HCT116 (cell line): Measurements from ENCODE around the gene KLF11. TPM values are rescaled to one million over a fixed set of nuclear protein-coding genes. Genes with fewer than 3 reads are reported as not detected.

ENCODE experiments used
- ATAC-seq: fragments of 200-7000 bp; cut with Tn5 transposase; 2 replicates; pipeline ENCODE4 v1.9.1; 2020; ENCODE audit warnings: mild to moderate bottlenecking, moderate library complexity
- BruUV-seq: library from RNA; stranded (reverse); fragments of 400-500 nt; replicated peaks from 2 replicates; lab custom pipeline; 2021; lab: Mats Ljungman, UMichigan
- CTCF ChIA-PET: fragments of 300-600 bp; sonication (Branson Sonifier 250); formaldehyde crosslinking; loops from one replicate; lab custom pipeline; 2021; ENCODE audit warnings: antibody characterized with exemption; lab: Charles Lee
- POLR2A ChIA-PET: fragments of 300-600, 350-600 bp; sonication (Branson Sonifier 250); formaldehyde crosslinking; loops from one replicate; lab custom pipeline; 2021; ENCODE audit warnings: antibody characterized with exemption; lab: Charles Lee
- RAD21 ChIA-PET, 2 experiments: fragments of 300-600 bp; sonication (Branson Sonifier 250); formaldehyde crosslinking; loops; one replicate each; lab custom pipeline; 2023; ENCODE audit warnings: low total read pairs in 2 of 2; ENCODE audit not compliant: uncharacterized antibody in 2 of 2, unreplicated experiment in 2 of 2, low non-redundant PET in 1 of 2; lab: Charles Lee
- DNase-seq: peaks from one replicate; pipeline ENCODE4 v3.0.0-alpha.2; 2010; ENCODE audit warnings: low read depth, low spot score
- H2AFZ ChIP-seq: fragments of 200-600 bp; shearing (Covaris generic), sonication (generic); 2 replicates; pipeline ENCODE4 v1.6.1; 2017; ENCODE audit warnings: low read depth, mixed run types, mixed read lengths, antibody characterized with exemption, low read length; ENCODE audit not compliant: poor library complexity, severe bottlenecking
- H3K27ac ChIP-seq: 2 replicates; pipeline ENCODE4 v1.5.1; 2012; ENCODE audit warnings: low read depth, low read length
- H3K27me3 ChIP-seq: fragments of 200-600 bp; sonication (generic); 2 replicates; pipeline ENCODE4 v1.6.1; 2016; ENCODE audit warnings: mixed run types, low read length, mixed read lengths; ENCODE audit not compliant: insufficient read depth
- H3K36me3 ChIP-seq, 2 experiments: fragments of 200-500 bp in 1 of 2; fragments of 200-600 bp in 1 of 2; sonication (Bioruptor generic) in 1 of 2; sonication (generic) in 1 of 2; 2 replicates each; pipeline versions ENCODE4 v1.5.1 to v1.6.1; 2014 to 2016; ENCODE audit warnings: low read length in 2 of 2, inconsistent platforms in 1 of 2, mixed read lengths in 1 of 2, mixed run types in 1 of 2; ENCODE audit not compliant: insufficient read depth in 2 of 2, control insufficient read depth in 1 of 2
- H3K4me1 ChIP-seq, 2 experiments: fragments of 200-600 bp in 1 of 2; sonication (generic) in 1 of 2; 2 replicates each; pipeline versions ENCODE4 v1.5.1 to v1.6.1; 2012 to 2017; ENCODE audit warnings: low read length in 2 of 2, inconsistent platforms in 1 of 2, mild to moderate bottlenecking in 1 of 2, mixed read lengths in 1 of 2, mixed run types in 1 of 2, moderate library complexity in 1 of 2; ENCODE audit not compliant: insufficient read depth in 2 of 2, control insufficient read depth in 1 of 2
- H3K4me2 ChIP-seq: fragments of 200-600 bp; sonication (generic); 2 replicates; pipeline ENCODE4 v1.6.1; 2017; ENCODE audit warnings: mixed run types, low read length, mixed read lengths
- H3K4me3 ChIP-seq, 2 experiments: fragments of 200-600 bp in 1 of 2; sonication (generic) in 1 of 2; replicated peaks in 1 of 2; 2 replicates each; pipeline ENCODE4 v1.5.1; 2011 to 2016; ENCODE audit warnings: low read length in 2 of 2, control low read depth in 1 of 2, low read depth in 1 of 2, mild to moderate bottlenecking in 1 of 2, mixed read lengths in 1 of 2, mixed run types in 1 of 2
- H3K79me2 ChIP-seq: fragments of 200-600 bp; sonication (generic); 2 replicates; pipeline ENCODE4 v1.6.1; 2017; ENCODE audit warnings: mild to moderate bottlenecking, mixed run types, low read length, moderate library complexity, mixed read lengths; ENCODE audit not compliant: insufficient read depth
- H3K9ac ChIP-seq: fragments of 200-600 bp; sonication (generic); 2 replicates; pipeline ENCODE4 v1.6.1; 2016; ENCODE audit warnings: low read length, mixed read lengths
- H3K9me2 ChIP-seq: fragments of 200-600 bp; sonication (generic), shearing (Covaris generic); 2 replicates; pipeline ENCODE4 v1.6.1; 2017; ENCODE audit warnings: mixed run types, mild to moderate bottlenecking, moderate library complexity; ENCODE audit not compliant: insufficient read depth
- H3K9me3 ChIP-seq, 2 experiments: fragments of 200-500 bp in 1 of 2; fragments of 200-600 bp in 1 of 2; sonication (Bioruptor generic) in 1 of 2; sonication (generic) in 1 of 2; 2 replicates each; pipeline ENCODE4 v1.6.1; 2014 to 2017; ENCODE audit warnings: low read length in 2 of 2, mixed read lengths in 2 of 2, inconsistent platforms in 1 of 2, low read depth in 1 of 2, mild to moderate bottlenecking in 1 of 2, mixed run types in 1 of 2, moderate library complexity in 1 of 2; ENCODE audit not compliant: control insufficient read depth in 1 of 2, insufficient read depth in 1 of 2
- H4K20me1 ChIP-seq: fragments of 200-600 bp; sonication (generic), shearing (Covaris generic); 2 replicates; pipeline ENCODE4 v1.6.1; 2017; ENCODE audit warnings: mixed run types, mild to moderate bottlenecking, moderate library complexity; ENCODE audit not compliant: insufficient read depth
- ATF3 ChIP-seq: IDR thresholded peaks from 2 replicates; pipeline ENCODE4 v1.6.1; 2012
- CEBPB ChIP-seq: IDR thresholded peaks from 2 replicates; pipeline ENCODE4 v1.6.1; 2012; ENCODE audit warnings: low read depth
- ELF1 ChIP-seq: IDR thresholded peaks from 2 replicates; pipeline ENCODE4 v1.6.1; 2012; ENCODE audit warnings: low read depth, borderline replicate concordance
- EZH2 ChIP-seq: fragments of 200-600 bp; sonication (generic); IDR thresholded peaks from 2 replicates; pipeline ENCODE4 v1.6.1; 2017; ENCODE audit warnings: antibody characterized with exemption, mixed run types
- FOSL1 ChIP-seq: IDR thresholded peaks from 2 replicates; pipeline ENCODE4 v1.6.1; 2012; ENCODE audit warnings: low read depth
- JUND ChIP-seq: IDR thresholded peaks from 2 replicates; pipeline ENCODE4 v1.6.1; 2012
- REST ChIP-seq: IDR thresholded peaks from 2 replicates; pipeline ENCODE4 v1.6.1; 2012; ENCODE audit warnings: low read depth
- SIN3A ChIP-seq: IDR thresholded peaks from 2 replicates; pipeline ENCODE4 v1.6.1; 2012; ENCODE audit warnings: low read depth
- TCF7L2 ChIP-seq: IDR thresholded peaks from 2 replicates; pipeline ENCODE4 v1.7.0; 2011; ENCODE audit warnings: borderline replicate concordance, inconsistent platforms; ENCODE audit not compliant: insufficient read depth, insufficient read length; ENCODE audit errors: extremely low read depth
- YY1 ChIP-seq: IDR thresholded peaks from 2 replicates; pipeline ENCODE4 v1.6.1; 2011; ENCODE audit warnings: low read length, low read depth, moderate library complexity, mild to moderate bottlenecking; ENCODE audit not compliant: insufficient replicate concordance; ENCODE audit errors: extremely low read depth
- ZFX ChIP-seq: fragments of 450-650 bp; IDR thresholded peaks from 2 replicates; pipeline ENCODE4 v1.6.1; 2017
- intact Hi-C: fragments of 100-400 bp; cut with micrococcal nuclease; formaldehyde crosslinking; loops from 2 replicates; pipeline ENCODE4 v1.10.0; 2022
- total RNA-seq: library from RNA; stranded (reverse); gene quantifications from one replicate; pipeline ENCODE4 v1.2.1, GENCODE V29; 2021; ENCODE audit not compliant: unreplicated experiment
- TF ChIP-seq, protein P1 (sequence below): IDR thresholded peaks from 2 replicates; pipeline ENCODE4 v1.6.1; 2011; ENCODE audit warnings: mild to moderate bottlenecking, low read length, moderate library complexity; ENCODE audit not compliant: insufficient replicate concordance; ENCODE audit errors: extremely low read depth

KLF11 gene
- total RNA-seq, 1 experiment from 2014 or later: 9.0 TPM

GRCh38 chr2:10016802-10017258, 26.5 kb upstream of the KLF11 start:
- no peaks in the 10 kb centered on the region for H3K9me2 ChIP-seq
- ChIA-PET RAD21 (no interaction called here), POLR2A (no interaction called here), CTCF (no interaction called here)
- BruUV-seq: no TSS peak
- no peaks in the 10 kb centered on the region for H4K20me1 ChIP-seq
- H3K9ac ChIP-seq: no peak overlapping the region
- no peak for DNase-seq
- H3K9me3 ChIP-seq: peaks cover 0 to 6% of the 10 kb centered on the region in 2 experiments; a peak in 1 of 4 replicates
- H3K4me1 ChIP-seq: peaks cover 7 to 29% of the 10 kb centered on the region in 2 experiments
- intact Hi-C loops: no loop called here
- peak overlapping the region; percentile 63; the same call in 1 of the 2 replicates for H3K4me2 ChIP-seq
- H3K27ac ChIP-seq: no peak overlapping the region; the same call in 1 of the 2 replicates
- no peak overlapping the region for H2AFZ ChIP-seq
- no peak overlapping the region for H3K4me3 ChIP-seq
- no peaks in the 10 kb centered on the region for H3K36me3 ChIP-seq
- TF ChIP-seq REST (no peak), SIN3A (no peak), ATF3 (no peak)
- no peaks in the 10 kb centered on the region for H3K79me2 ChIP-seq
- ATAC-seq: no peak
- no peaks in the 10 kb centered on the region for H3K27me3 ChIP-seq

DNA sequence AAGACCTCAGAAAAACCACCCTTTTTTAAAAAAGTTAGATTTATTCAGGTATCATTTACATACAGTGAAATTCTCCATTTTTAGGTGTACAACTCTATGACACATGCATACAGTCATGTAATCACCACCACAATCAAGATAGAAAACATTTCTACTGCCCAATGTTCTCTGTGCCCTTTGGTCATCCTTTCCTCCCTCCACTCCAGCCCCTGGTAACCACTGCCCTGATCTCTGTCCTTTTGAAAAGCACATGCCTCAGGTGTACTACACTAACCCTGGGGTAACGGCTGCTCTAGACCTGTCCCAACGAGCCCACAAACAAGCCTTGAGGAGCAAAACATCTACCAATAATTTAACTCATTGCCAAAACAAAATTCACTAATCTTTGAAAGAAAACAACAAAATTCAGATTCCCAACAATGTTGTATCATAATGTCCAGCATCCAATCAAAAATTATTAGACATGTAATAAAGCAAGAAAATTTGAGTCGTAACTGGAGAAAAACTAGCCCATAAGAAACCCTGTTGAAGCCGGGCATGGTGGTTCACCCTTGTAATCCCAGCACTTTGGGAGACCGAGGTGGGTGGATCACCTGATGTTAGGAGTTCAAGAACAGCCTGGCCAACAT, 25.9 kb upstream of the KLF11 start:
- Histone ChIP-seq H3K36me3 (no peaks in the 10 kb centered on the region), H3K4me2 (no peak overlapping the region), H3K4me3 (no peak overlapping the region), H3K4me1 (peaks cover 7 to 29% of the 10 kb centered on the region in 2 experiments), H3K9me3 (peaks cover 0 to 6% of the 10 kb centered on the region in 2 experiments; a peak in 1 of 4 replicates), H3K9me2 (no peaks in the 10 kb centered on the region), H4K20me1 (no peaks in the 10 kb centered on the region), H3K79me2 (no peaks in the 10 kb centered on the region), H3K9ac (no peak overlapping the region), H3K27me3 (no peaks in the 10 kb centered on the region), H3K27ac (no peak overlapping the region), H2AFZ (no peak overlapping the region)
- ATAC-seq: no peak
- CTCF ChIA-PET: no interaction called here
- intact Hi-C loops: no loop called here
- POLR2A ChIA-PET: no interaction called here
- no peak for DNase-seq
- RAD21 ChIA-PET: no interaction called here
- no TSS peak for BruUV-seq
- TF ChIP-seq JUND (no peak), ZFX (no peak), YY1 (no peak), FOSL1 (no peak), TCF7L2 (no peak), ELF1 (no peak), ATF3 (no peak), EZH2 (no peak), CEBPB (no peak)
- TF ChIP-seq, protein P1, sequence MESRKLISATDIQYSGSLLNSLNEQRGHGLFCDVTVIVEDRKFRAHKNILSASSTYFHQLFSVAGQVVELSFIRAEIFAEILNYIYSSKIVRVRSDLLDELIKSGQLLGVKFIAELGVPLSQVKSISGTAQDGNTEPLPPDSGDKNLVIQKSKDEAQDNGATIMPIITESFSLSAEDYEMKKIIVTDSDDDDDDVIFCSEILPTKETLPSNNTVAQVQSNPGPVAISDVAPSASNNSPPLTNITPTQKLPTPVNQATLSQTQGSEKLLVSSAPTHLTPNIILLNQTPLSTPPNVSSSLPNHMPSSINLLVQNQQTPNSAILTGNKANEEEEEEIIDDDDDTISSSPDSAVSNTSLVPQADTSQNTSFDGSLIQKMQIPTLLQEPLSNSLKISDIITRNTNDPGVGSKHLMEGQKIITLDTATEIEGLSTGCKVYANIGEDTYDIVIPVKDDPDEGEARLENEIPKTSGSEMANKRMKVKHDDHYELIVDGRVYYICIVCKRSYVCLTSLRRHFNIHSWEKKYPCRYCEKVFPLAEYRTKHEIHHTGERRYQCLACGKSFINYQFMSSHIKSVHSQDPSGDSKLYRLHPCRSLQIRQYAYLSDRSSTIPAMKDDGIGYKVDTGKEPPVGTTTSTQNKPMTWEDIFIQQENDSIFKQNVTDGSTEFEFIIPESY: no peak
